GM18870 (cell line): ENCODE measurements around the gene ZBTB2.
"Not testable (repeated sequence)": the region's sequence is repeated elsewhere in the genome, so short reads cannot be mapped to it uniquely, and the experiment has no call there.

Source experiments
- ATAC-seq: cut with Tn5 transposase; IDR thresholded peaks from one replicate; pipeline ENCODE4 v1.9.1; 2021; ENCODE audit warnings: moderate library complexity; ENCODE audit not compliant: unreplicated experiment

The ZBTB2 gene

DNA sequence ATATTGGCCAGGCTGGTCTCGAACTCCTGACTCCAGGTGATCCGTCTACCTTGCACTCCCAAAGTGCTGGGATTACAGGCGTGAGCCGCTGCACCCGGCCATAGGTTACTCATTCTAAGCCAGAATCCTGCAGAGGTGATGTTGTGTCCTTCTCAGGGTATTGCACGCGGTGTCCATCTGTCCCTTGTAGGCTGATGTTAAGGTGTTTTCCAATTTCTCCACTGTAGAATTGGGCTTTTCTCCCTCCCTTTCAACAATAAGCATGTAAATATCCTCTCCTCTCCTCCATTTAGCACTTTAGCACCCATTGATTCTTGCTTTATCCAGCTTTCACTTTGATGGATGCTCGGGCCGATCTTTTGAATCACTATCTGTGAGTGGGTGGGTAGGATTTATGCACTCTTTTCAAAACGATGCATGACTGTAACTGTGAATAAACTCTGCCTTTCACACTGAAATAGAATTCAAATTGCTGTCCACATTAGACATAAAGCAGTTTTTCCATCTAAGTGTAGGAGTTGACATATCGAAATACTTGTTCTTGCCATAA, 52.6 kb downstream of the ZBTB2 start:
- ATAC-seq = no peak

DNA sequence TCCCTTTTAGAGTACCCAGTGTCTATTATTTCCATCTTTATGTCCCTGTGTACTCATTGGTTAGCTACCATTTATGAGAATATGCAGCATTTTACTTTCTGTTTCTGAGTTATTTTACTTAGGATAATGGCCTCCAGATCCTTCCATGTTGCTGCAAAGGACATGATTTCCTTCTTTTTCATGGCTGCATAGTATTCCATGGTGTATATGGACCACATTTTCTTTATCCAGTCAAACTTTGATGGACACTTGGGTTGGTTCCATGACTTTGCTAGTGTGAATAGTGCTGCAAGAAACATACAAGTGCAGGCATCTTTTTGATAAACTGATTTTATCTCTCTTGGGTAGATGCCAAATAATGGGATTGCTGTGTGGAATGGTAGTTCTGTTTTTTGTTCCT, 55.4 kb downstream of the ZBTB2 start:
- no peak for ATAC-seq

DNA sequence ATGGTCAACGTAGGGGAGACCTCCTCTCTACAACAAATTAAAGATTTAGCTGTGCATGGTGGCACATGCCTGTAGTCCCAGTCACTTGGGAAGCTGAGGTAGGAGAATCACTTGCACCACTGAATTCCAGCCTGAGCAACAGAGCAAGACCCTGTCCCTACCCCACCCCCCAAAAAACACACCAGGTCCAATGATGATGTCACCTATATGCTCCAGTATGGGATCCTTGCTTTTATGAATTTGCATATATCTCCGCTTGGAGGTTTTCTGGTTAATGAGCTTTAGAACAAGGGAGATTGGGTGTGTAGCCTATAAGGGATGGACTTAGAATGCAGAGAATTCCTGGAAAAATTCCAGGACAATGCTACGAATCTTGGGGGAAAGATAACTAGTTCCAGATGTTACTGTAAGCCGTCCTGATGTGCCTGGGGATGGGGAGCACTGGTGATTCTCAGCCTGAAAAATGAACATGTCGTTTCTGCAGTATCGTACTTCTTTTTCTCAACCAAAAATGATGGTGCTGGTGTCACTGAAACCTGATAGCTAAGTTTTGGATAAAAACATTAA, 61.1 kb downstream of the ZBTB2 start:
- no peak for ATAC-seq

DNA sequence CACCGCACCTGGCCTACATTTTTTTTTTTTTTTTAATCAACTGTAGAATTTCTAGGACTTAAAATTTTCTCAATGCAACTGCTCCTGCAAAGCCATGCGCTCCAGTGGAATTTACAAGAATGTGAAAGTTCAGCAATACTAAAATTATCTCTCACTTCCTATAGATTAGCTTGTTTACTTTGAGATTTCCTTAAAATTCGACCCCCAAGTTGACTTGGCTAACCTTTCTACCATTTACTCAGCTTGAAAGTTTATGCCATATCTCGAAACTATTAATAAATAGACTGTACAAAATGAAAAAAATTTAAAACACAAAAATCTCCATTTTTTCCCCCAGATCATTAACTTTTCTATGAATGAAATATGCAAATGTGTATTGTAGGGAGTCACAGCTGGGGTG, 64.3 kb downstream of the ZBTB2 start:
- no peak for ATAC-seq

DNA sequence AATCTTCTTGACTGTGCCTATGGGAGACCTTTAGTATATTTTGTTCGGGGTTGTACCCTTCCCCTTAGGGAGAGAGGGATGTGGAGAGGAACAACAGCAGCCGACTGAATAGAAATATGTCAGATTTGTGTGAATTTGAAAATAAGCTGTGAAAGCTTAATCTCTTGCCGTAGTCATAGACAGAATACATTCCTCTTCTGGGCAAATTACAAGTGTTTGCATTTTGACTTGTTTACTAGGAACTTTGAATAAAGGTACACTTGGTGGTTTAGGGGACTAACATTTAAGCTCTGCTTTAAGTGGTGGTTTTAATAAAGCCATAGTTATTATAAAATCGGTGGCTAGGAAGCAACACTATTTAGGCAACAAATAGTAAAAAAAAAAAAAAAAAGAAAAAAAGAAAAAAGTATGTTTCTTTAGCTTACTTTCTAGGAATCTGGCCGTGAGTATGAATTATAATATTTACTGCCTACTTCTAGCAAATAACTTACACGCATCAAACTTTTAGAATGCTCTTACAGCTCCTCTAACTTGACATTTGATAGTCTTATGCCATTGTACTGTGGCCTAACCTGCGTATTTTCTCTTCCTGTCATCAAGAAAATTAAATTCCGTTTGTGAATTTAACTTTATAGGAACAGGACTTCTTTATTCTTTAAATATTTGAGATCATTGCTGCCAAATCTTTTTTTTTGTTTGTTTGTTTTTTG, 65.1 kb downstream of the ZBTB2 start:
- no peak for ATAC-seq

DNA sequence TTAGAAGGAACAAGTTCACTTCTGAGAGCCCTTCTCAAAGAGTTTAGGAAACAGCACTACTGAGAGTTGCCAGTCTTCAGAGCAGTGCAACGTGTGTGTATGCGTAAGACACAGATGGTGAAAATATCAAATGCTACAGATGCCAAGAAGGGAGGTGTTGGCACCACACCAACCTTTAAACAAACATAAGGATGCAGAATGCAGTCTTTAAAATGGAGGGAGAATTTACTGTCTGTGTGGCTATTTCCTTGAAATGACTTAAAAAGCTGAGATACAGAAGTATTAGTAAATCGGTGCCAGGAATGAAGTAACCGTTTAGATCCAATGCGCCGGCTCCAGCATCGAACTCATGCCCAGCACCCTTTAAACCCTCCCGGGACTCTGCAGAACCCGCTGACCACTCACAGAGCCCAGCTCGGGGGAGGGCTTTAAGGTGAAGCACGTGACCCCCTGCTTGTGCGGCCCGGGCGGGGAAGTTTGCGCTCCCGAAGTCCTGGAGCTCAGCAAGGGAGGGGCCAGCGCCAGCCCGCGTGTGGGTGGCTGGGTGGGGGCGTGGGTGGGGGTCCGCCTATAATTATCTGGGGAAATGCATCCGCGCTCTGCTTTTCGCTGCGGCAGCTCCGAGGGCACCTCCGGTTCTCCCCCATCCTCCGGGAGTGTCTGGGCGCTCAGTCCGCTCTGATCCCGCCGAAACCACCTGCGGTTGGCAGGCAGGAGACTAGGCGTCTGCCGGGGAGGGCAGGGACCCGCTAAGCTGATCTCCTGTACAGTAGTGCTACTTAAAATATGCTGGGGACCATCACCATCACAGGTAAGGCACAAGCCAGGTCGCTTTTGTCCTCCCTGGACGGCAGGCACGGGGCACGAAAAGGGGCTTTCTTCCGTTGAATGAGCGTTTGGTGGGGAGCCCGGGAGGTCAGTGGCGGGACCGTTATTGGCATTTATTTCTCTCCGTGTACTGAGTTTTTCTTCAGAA, 66.0 kb downstream of the ZBTB2 start:
- no peak for ATAC-seq

DNA sequence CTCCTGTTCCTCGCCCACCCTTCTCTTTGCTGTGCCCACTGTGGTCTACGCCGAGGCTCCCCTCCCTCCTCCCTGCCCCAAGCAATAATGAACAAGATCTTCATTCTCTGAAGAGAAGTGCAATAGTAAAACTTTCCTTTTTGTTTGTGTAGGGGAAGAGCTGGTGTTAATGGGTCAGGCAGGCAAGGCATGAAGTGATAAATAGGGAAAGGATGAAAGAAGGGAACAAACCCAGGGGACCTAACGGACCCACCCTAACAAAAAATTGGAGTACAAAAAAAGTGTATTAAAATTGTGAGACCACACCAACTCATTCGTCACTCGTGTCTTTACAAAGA, 66.9 kb downstream of the ZBTB2 start:
- ATAC-seq = peak; percentile 9

DNA sequence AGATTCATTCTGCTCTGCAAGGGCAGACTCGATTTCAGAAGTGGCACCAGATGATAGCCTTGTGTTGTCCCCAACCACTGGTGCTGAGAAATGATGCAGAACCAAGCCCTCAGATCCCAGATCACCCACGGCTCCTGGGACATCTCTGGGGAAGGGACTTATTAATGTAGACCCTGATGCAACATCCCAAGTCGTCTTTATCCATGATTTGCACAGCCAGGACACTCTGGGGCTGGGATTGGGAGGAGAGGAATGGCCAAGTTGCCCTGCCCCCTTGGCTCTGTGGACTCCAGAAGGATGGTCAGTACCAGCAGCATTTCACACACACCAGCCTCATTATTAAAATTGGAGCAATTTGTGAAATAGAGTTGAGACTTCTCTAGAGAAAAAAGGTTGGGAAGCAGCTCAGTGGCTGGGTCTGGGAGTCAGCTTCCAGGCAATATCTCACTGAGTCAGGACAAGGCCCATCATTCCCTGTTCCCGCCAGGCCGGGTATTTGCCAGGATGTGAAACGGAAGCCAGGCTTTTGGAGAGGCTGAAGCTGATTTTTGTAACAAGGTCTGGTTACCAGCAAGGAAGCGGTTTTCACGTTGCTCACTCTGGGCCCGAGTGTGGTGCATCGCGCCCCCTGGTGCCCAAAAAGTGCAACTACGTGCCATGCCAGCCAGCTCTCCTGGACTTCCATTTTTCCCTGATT, 67.4 kb downstream of the ZBTB2 start:
- ATAC-seq = peak; percentile 69

DNA sequence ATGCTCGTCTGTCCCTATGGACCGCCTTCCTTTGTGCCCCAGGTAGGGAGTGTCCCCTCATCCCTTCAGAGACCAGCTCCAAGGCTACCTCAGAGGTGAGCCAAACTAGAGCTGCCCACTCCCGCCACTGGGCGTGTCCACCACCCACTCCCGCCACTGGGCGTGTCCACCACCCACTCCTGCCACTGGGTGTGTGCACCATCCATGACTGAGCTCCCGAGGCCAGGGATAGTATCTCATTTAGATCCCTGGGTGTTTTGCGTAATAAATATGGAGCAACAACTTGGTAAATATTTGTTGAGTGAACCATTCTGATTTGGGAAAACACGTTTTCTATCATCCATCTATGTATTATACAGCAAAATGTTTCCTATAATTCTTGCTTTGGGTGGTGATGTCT, 68.8 kb downstream of the ZBTB2 start:
- no peak for ATAC-seq

DNA sequence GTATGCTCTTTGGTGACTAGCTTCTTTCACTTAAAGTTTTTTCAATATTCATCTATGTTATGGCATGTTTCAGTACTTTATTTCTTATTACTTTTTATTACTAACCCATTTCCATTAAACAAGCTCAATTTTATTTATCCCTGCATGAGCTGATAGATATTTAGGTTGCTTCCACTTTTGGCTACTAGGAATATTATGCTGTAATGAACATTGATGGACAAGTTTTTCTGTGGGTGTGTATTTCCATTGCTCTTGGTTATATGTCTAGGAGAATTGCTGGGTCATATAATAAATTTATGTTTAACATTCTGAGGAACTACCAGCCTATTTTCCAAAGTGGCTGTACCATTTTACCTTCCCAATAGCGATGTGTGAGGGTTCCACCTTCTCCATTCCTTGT, 69.9 kb downstream of the ZBTB2 start:
- ATAC-seq = no peak

DNA sequence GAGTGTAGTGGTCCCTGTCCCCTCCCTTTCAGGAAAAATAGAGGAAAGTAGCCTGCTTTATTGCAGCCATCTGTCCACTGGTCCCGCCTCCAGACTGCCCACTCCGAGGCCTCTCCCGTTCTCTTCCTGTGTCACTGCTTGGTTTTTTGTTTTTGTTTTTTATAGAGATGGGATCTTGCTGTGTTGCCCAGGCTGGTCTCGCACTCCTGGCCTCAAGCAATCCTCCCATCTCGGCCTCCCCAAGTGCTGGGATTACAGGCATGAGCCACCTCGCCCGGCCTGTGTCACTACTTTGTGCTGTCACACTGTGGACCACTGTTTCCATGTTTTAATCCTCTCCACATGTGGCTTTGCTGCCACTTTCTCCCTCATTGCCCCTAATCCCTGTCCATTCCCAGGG, 71.2 kb downstream of the ZBTB2 start:
- ATAC-seq = no peak

DNA sequence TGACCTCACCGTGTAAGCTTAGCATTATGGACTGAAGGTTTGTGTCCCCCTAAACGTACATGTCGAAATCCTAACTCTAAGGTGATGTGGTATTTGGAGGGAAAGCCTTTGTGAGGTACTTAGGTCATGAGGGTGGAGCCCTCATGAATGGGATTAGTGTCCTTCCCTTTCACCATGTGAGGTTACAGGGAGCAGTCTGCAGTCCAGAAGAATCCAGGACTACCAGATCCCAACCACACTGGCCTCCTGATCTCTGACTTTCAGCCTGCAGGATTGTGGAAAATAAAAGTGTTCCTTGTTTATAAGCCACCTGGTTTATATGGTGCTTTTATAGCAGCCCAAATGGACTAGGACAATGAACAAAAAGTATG, 73.4 kb downstream of the ZBTB2 start:
- ATAC-seq = no peak

DNA sequence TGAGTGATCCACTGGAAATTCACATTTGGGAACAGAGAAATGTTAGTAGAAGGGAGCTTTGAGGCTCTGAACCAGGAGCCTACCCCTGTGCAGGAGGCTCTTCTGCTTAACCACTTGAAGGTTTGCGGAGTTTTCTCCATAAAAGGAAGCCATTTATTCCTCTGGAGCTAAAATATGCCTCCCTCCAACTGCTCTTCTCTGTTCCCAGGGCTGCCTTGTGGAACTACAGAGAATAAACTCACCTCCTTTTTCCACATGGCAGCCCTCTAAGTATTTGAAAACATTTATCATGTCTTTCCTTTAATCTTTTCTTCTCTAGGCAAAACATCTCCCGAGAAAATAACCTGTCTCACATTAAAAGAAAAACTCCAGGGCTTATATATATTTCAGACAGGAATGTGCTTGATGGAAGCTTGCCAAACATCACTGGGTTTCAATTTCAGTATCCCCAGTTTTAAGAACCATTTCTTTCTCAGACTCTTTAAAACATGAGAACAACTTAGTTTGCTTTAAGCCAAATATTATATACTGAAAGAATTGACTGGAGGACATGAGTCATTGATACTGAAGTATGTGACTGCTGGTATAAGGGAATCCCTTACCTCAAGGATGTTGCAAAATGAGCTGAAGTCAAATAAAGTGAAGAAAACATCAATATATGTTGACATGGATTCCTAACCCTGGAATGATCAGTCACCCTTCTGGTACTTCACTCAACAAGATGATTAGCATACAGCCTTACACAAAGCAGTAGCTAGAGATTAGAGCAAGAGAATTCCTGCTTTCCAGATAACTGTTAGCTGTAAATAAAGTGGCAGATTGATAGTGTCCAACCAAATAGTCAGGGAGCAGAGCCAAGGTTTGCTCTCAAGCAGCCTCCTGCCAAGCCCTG, 74.0 kb downstream of the ZBTB2 start:
- no peak for ATAC-seq

DNA sequence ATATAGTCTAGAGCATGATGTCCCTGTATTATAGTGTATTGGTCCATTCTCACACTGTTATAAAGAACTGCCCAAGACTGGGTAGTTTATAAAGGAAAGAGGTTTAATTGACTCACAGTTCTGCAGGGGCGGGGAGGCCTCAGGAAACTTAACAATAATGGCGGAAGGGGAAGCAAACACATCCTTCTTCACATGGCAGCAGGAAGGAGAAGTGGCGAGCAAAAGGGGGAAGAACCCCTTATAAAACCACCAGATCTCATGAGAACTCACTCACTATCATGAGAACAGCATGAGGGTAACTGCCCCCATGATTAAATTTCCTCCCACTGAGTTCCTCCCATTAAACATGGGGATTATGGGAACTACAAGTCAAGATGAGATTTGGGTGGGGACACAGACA, 75.7 kb downstream of the ZBTB2 start:
- ATAC-seq = not testable (repeated sequence)
